Chondrocyte (in vitro differentiated cells): ENCODE results near the gene AGTRAP. TPM values are rescaled to one million over a fixed set of nuclear protein-coding genes. Genes with fewer than 3 reads are reported as not detected.

ENCODE experiments used
- DNase-seq: peaks from one replicate; pipeline ENCODE4 v3.0.0; 2021; ENCODE audit warnings: mixed read lengths, low spot score
- H3K27ac Mint-ChIP-seq: one replicate; pipeline ENCODE4 v1.8.0; 2021; ENCODE audit warnings: mild to moderate bottlenecking, moderate library complexity, mixed read lengths; ENCODE audit not compliant: unreplicated experiment
- H3K27me3 Mint-ChIP-seq: 2 replicates; pipeline ENCODE4 v1.8.0; 2021; ENCODE audit warnings: low read depth, mixed read lengths
- H3K36me3 Mint-ChIP-seq: 2 replicates; pipeline ENCODE4 v1.8.0; 2021; ENCODE audit warnings: low read depth, mixed read lengths
- H3K4me1 Mint-ChIP-seq: 2 replicates; pipeline ENCODE4 v1.8.0; 2021; ENCODE audit warnings: low read depth, mild to moderate bottlenecking, mixed read lengths
- H3K4me3 Mint-ChIP-seq: one replicate; pipeline ENCODE4 v1.8.0; 2021; ENCODE audit warnings: mild to moderate bottlenecking, moderate library complexity, mixed read lengths; ENCODE audit not compliant: unreplicated experiment
- H3K9me3 Mint-ChIP-seq: 2 replicates; pipeline ENCODE4 v1.8.0; 2021; ENCODE audit warnings: low read depth, mixed read lengths
- CTCF ChIP-seq: fragments of 200-600 bp; sonication (generic); IDR thresholded peaks from 2 replicates; pipeline ENCODE4 v1.5.0; 2021; ENCODE audit warnings: antibody characterized with exemption, mild to moderate bottlenecking, moderate library complexity
- total RNA-seq: library from RNA; stranded (reverse); gene quantifications from 3 replicates; pipeline ENCODE4 v1.2.1, GENCODE V29; 2021

Gene AGTRAP
- total RNA-seq, 1 donor from 2014 or later, result 19.8 TPM

- Mint-ChIP-seq H3K9me3 (no peaks in the 10 kb centered on the region), H3K36me3 (no peaks in the 10 kb centered on the region), H3K27ac (no peak overlapping the region), H3K4me3 (no peak overlapping the region), H3K27me3 (no peaks in the 10 kb centered on the region), H3K4me1 (peaks cover 22% of the 10 kb centered on the region)
- TF ChIP-seq CTCF, result no peak
- DNase-seq, result no peak
Measured at GRCh38 chr1:11729498-11730428, 6.2 kb upstream of the AGTRAP start.

GRCh38 chr1:11730429-11730891, 5.5 kb upstream of the AGTRAP start:
- Mint-ChIP-seq H3K36me3 (no peaks in the 10 kb centered on the region), H3K27ac (no peak overlapping the region), H3K27me3 (no peaks in the 10 kb centered on the region), H3K4me3 (no peak overlapping the region), H3K4me1 (peaks cover 22% of the 10 kb centered on the region), H3K9me3 (no peaks in the 10 kb centered on the region)
- DNase-seq, result no peak
- no peak for TF ChIP-seq CTCF

- DNase-seq, result no peak
- H3K9me3 Mint-ChIP-seq, result no peaks in the 10 kb centered on the region
- peak overlapping the region; percentile 57 for H3K4me3 Mint-ChIP-seq
- H3K27ac Mint-ChIP-seq, result peak overlapping the region; percentile 83
- H3K4me1 Mint-ChIP-seq, result peaks cover 23% of the 10 kb centered on the region
- no peaks in the 10 kb centered on the region for H3K27me3 Mint-ChIP-seq
- TF ChIP-seq CTCF, result no peak
- H3K36me3 Mint-ChIP-seq, result no peaks in the 10 kb centered on the region
Measured at GRCh38 chr1:11731691-11732283, 4.1 kb upstream of the AGTRAP start.

GRCh38 chr1:11733306-11733705, 2.6 kb upstream of the AGTRAP start:
- no peak for DNase-seq
- no peak for TF ChIP-seq CTCF
- H3K9me3 Mint-ChIP-seq, result no peaks in the 10 kb centered on the region
- H3K4me1 Mint-ChIP-seq, result peaks cover 28% of the 10 kb centered on the region
- H3K27me3 Mint-ChIP-seq, result no peaks in the 10 kb centered on the region
- no peaks in the 10 kb centered on the region for H3K36me3 Mint-ChIP-seq
- no peak overlapping the region for H3K4me3 Mint-ChIP-seq
- H3K27ac Mint-ChIP-seq, result no peak overlapping the region

GRCh38 chr1:11735531-11735853, 444 bp upstream of the AGTRAP start:
- no peaks in the 10 kb centered on the region for H3K36me3 Mint-ChIP-seq
- no peaks in the 10 kb centered on the region for H3K9me3 Mint-ChIP-seq
- DNase-seq, result no peak
- TF ChIP-seq CTCF, result no peak
- H3K27ac Mint-ChIP-seq, result peak overlapping the region; percentile 83
- H3K27me3 Mint-ChIP-seq, result no peaks in the 10 kb centered on the region
- peak overlapping the region; percentile 91 for H3K4me3 Mint-ChIP-seq
- peaks cover 19% of the 10 kb centered on the region for H3K4me1 Mint-ChIP-seq
